Measurements from ENCODE around the gene PHACTR3. TPM values are rescaled to one million over a fixed set of nuclear protein-coding genes. Genes with fewer than 3 reads are reported as not detected.

The PHACTR3 gene
- total RNA-seq, 4 donors from 2014 or later: 0.66 to 7.8 TPM; not detected in 2

DNA sequence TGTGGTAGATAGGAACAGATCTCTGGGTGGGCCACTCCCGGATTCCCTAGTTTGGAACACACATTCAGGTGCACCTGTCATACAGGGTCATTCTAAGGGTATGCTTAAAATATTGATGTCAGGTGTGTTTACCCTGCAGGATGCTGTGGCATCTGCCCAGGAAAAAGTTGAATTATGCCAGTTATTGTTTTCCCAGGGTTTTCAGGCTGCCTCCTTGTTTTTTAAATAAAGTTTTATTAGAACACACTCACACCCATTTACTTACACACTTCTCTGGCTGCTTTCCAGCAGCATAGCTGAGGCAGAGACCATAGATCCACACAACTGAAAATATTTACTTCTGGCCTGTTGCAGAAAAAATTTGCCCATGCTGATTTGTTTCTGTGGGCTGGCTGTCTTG, 76.5 kb downstream of the PHACTR3 start:
- TF ChIP-seq, protein P1, sequence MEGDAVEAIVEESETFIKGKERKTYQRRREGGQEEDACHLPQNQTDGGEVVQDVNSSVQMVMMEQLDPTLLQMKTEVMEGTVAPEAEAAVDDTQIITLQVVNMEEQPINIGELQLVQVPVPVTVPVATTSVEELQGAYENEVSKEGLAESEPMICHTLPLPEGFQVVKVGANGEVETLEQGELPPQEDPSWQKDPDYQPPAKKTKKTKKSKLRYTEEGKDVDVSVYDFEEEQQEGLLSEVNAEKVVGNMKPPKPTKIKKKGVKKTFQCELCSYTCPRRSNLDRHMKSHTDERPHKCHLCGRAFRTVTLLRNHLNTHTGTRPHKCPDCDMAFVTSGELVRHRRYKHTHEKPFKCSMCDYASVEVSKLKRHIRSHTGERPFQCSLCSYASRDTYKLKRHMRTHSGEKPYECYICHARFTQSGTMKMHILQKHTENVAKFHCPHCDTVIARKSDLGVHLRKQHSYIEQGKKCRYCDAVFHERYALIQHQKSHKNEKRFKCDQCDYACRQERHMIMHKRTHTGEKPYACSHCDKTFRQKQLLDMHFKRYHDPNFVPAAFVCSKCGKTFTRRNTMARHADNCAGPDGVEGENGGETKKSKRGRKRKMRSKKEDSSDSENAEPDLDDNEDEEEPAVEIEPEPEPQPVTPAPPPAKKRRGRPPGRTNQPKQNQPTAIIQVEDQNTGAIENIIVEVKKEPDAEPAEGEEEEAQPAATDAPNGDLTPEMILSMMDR (IDR thresholded peaks at IDR 0.05; ENCODE audit: low read depth): no peak

DNA sequence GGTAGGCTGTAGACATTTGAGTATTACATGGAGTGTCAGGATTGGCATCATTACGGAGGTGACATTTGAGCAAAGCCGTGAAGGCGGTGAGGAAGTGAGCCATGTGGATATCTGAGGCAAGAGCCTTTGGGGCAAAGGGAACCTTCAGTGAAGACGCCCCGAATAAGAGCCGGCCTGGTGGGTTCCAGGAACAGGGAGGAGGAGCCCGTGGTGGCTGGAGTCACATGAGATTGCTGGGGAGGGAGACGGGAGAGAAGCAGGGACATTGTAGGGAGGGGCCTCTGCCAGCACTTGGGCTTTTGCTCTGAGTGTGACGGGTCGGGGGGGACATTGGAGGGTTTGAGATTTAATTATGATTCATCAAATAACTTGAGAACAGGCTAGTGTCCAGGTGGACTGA, 78.3 kb downstream of the PHACTR3 start:
- TF ChIP-seq, protein P1 (IDR thresholded peaks at IDR 0.05; ENCODE audit: low read depth): no peak

DNA sequence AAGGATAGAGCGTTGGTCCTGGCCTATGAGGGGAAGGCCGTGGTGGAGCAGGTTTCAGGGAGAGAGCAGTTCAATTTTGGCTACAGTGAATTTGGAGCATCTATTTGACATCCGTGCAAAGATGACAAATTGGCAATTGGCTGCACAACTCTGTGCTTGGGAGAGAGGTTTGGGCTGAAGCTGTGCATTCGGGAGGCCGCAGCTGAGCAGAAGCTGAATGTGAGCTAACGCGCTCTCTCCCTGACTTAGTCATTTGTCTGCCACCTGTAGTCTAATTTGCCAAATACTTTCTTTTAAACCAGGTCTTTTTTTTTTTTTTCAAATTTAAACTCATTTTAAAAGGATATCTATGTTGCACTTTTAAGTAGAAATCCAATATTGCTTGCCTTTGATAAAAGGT, 78.8 kb downstream of the PHACTR3 start:
- TF ChIP-seq, protein P1 (IDR thresholded peaks at IDR 0.05; ENCODE audit: low read depth): no peak

DNA sequence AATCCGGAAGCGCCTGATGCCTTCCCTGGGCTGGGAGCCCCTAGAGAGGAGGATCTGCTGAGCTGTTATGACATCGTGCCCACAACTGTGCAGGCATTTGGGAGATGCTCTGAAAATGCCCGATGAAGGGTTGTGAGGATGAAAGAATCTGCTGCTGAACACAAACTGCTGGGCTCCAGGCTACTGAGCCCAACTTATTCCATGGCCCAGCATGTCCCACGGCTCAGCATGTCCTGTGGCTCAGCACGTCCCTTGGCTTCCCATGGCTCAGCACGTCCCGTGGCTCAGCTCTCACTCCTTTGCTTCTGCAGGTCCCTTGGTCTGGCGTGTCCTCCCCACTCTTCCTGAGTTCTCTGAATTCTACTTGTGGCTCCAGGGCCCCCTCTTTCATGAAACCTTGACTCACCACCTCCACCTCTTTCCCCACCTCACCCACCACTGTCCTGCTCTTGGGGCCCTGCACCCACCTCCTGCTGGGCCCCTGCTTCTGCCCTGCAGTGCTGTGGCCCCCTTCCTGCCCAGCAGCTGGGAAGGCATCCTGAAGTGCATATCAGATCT, 80.4 kb downstream of the PHACTR3 start:
- TF ChIP-seq, protein P1 (IDR thresholded peaks at IDR 0.05; ENCODE audit: low read depth): no peak

DNA sequence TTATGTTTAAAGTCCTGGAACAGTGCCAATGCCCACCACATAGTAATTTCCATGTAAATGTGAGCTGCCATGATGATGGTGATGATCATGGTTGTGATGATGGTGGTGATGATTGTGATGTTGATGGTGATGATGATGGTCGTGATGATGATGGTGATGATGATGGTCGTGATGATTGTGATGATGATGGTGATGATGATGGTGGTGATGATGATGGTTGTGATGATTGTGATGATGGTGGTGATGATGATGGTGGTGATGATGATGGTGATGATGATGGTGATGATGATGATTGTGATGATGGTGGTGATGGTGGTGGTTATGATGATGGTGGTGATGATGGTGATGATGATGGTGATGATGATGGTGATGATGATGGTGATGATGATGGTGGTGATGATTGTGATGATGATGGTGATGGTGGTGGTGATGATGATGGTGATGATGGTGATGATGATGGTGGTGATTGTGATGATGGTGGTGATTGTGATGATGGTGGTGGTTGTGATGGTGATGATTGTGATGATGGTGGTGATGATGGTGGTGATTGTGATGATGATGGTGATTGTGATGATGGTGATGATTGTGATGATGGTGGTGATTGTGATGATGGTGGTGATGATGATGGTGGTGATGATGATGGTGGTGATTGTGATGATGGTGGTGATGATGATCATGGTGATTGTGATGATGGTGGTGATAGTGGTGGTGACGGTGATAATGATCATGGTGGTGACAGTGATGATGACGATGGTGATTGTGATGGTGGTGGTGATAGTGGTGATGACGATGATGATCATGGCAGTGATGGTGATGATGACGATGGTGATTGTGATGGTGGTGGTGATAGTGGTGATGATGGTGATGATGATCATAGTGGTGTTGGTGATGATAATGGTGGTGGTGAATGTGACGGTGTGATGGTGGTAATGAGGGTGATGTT, 82.3 kb downstream of the PHACTR3 start:
- TF ChIP-seq, protein P1 (IDR thresholded peaks at IDR 0.05; ENCODE audit: low read depth): no peak

DNA sequence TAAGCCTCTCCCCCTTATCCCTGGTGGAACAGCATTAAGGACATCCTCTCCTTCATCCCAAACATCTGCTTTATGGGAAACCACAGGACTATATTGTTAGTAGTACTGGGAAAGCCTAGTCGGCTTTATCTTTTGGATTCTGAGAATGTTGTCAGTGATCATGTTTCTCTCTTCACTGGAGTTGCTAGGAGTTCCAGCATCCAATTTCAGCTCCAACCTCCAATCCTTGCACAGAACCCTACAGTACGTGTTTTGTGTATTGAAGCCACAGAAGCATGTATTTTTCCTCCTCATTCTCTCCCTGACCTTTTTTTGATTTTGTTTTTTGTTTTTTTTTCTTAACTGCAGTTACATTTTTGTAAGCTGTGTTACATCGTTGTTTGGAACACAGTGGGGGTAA, 84.0 kb downstream of the PHACTR3 start:
- TF ChIP-seq, protein P1 (IDR thresholded peaks at IDR 0.05; ENCODE audit: low read depth): no peak

DNA sequence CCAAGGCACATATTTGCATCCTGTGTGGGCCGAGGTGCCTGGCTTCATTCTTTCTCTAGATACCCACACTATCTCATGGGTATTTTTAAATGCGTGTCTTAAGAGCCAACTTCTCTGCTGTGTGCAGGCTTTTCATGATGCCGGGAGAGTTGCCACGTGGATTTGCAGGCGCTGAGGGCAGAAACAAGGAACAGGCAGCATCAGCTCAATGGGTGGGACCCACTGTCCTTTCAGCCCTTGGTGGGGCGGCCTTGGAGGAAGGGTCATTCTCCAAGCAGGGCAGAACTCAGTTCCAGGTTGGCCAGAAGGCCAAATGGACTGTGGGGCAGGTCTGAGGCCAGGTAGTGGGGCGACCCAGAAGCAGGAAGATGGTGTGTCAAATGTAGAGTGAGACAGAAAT, 84.7 kb downstream of the PHACTR3 start:
- TF ChIP-seq, protein P1 (IDR thresholded peaks at IDR 0.05; ENCODE audit: low read depth): no peak

Measured in subcutaneous adipose tissue (tissue), 4 donors.